Thymus (tissue), 11 donors: ENCODE data around the gene METTL5. TPM values are rescaled to one million over a fixed set of nuclear protein-coding genes. Genes with fewer than 3 reads are reported as not detected.

Experiments used
- DNase-seq, 9 donors: peaks; one replicate each; pipeline ENCODE4 v3.0.0-alpha.2; 2013; ENCODE audit warnings: low spot score in 9 of 9, low read depth in 6 of 9, missing footprints in 1 of 9
- H3K27ac ChIP-seq, 2 donors: one replicate each; pipeline ENCODE4 v1.5.1; 2013; ENCODE audit warnings: control low read depth in 1 of 2, low read depth in 1 of 2, low read length in 1 of 2, mild to moderate bottlenecking in 1 of 2, moderate library complexity in 1 of 2
- H3K27me3 ChIP-seq, 2 donors: one replicate each; pipeline ENCODE4 v1.5.1; 2013; ENCODE audit warnings: low read length in 1 of 2; ENCODE audit not compliant: control insufficient read depth in 2 of 2, insufficient read depth in 1 of 2
- H3K36me3 ChIP-seq, 2 donors: one replicate each; pipeline ENCODE4 v1.5.1; 2013; ENCODE audit warnings: low read length in 1 of 2, mild to moderate bottlenecking in 1 of 2, moderate library complexity in 1 of 2; ENCODE audit not compliant: control insufficient read depth in 2 of 2, insufficient read depth in 2 of 2
- H3K4me1 ChIP-seq, 2 donors: one replicate each; pipeline ENCODE4 v1.5.1; 2013; ENCODE audit warnings: low read length in 2 of 2; ENCODE audit not compliant: control insufficient read depth in 2 of 2, insufficient read depth in 2 of 2
- H3K4me3 ChIP-seq, 2 donors: one replicate each; pipeline ENCODE4 v1.5.1; 2013; ENCODE audit warnings: low read length in 2 of 2, control low read depth in 1 of 2, mild to moderate bottlenecking in 1 of 2
- H3K9me3 ChIP-seq, 2 donors: one replicate each; pipeline ENCODE4 v1.5.1; 2013; ENCODE audit warnings: low read length in 1 of 2, mild to moderate bottlenecking in 1 of 2; ENCODE audit not compliant: control insufficient read depth in 2 of 2, insufficient read depth in 1 of 2
- WGBS: extraction: QIAGEN DNeasy Blood & Tissue Kit; methylation state at CpG from one replicate; pipeline ENCODE4 v1.1.7; 2013; 5-methylcytosine and 5-hydroxymethylcytosine counted together
- polyA plus RNA-seq: library from polyadenylated mRNA; stranded (reverse); fragments of 200-250 nt; gene quantifications from one replicate; pipeline ENCODE4 v1.2.3, GENCODE V29; 2013
- total RNA-seq: library from RNA; stranded (reverse); fragments of 120-200 nt; gene quantifications from one replicate; pipeline ENCODE4 v1.2.4, GENCODE V29; 2013
- donor health status: healthy.

Gene METTL5
- total and polyA plus RNA-seq, 2 donors, result 42.8 to 61.3 TPM

- Histone ChIP-seq H3K27ac (no peak overlapping the region), H3K4me1 (no peaks in the 10 kb centered on the region), H3K9me3 (no peaks in the 10 kb centered on the region), H3K27me3 (no peaks in the 10 kb centered on the region), H3K36me3 (peaks cover 21 to 78% of the 10 kb centered on the region in 2 donors), H3K4me3 (no peak overlapping the region)
- DNase-seq, result no peak
Observed at GRCh38 chr2:169806586-169806985, 18.1 kb downstream of the METTL5 start.

- Histone ChIP-seq H3K27ac (no peak overlapping the region), H3K36me3 (peaks cover 19 to 53% of the 10 kb centered on the region in 2 donors), H3K4me1 (peaks cover 0 to 5% of the 10 kb centered on the region in 2 donors), H3K4me3 (no peak overlapping the region), H3K9me3 (no peaks in the 10 kb centered on the region), H3K27me3 (no peaks in the 10 kb centered on the region)
- DNase-seq, result no peak
- WGBS, result 97% methylated on average over 9 of the region's 9 CpGs
Observed at GRCh38 chr2:169803480-169803879, 21.2 kb downstream of the METTL5 start.

GRCh38 chr2:169798718-169799592 is 25.8 kb downstream of the METTL5 start, which contains the start of gene SSB:
TSS of gene SSB (plus strand) at chr2:169798871. CDS start at chr2:169800961, 2,090 bp downstream.
- under 1% methylated on average over 67 of the region's 67 CpGs for WGBS
- DNase-seq, result peak; percentile 71 to 93 (median 82)
- peaks cover 0 to 5% of the 10 kb centered on the region in 2 donors for H3K4me1 ChIP-seq

GRCh38 chr2:169798397-169798717 is 26.3 kb downstream of the METTL5 start:
- DNase-seq, result no peak
- H3K36me3 ChIP-seq, result peaks cover 6 to 8% of the 10 kb centered on the region in 2 donors
- peak overlapping the region; percentile 79 to 85 for H3K27ac ChIP-seq
- no peaks in the 10 kb centered on the region for H3K27me3 ChIP-seq
- H3K4me3 ChIP-seq, result peak overlapping the region; percentile 60 to 82
- no peaks in the 10 kb centered on the region for H3K9me3 ChIP-seq
- WGBS, result 17% methylated on average over 4 of the region's 4 CpGs
- H3K4me1 ChIP-seq, result peaks cover 0 to 5% of the 10 kb centered on the region in 2 donors

More at GRCh38 chr2:169798718-169799592, 25.8 kb downstream of the METTL5 start, which contains the start of gene SSB:
- H3K27ac ChIP-seq, result peak within 1 kb of the TSS; percentile 79 to 85
- no peaks in the 10 kb centered on the region for H3K9me3 ChIP-seq
- peak within 1 kb of the TSS; percentile 60 to 82 for H3K4me3 ChIP-seq
- H3K36me3 ChIP-seq, result peaks cover 6 to 14% of the 10 kb centered on the region in 2 donors
- H3K27me3 ChIP-seq, result no peaks in the 10 kb centered on the region

GRCh38 chr2:169797601-169798000 is 27.1 kb downstream of the METTL5 start:
- Histone ChIP-seq H3K27ac (no peak overlapping the region), H3K4me1 (peaks cover 0 to 5% of the 10 kb centered on the region in 2 donors), H3K4me3 (no peak overlapping the region), H3K9me3 (no peaks in the 10 kb centered on the region), H3K36me3 (peaks cover 6 to 7% of the 10 kb centered on the region in 2 donors), H3K27me3 (no peaks in the 10 kb centered on the region)
- no peak for DNase-seq
- 95% methylated on average over 5 of the region's 5 CpGs for WGBS

GRCh38 chr2:169796441-169796840 is 28.3 kb downstream of the METTL5 start:
- no peak for DNase-seq
- no peak overlapping the region for H3K4me3 ChIP-seq

GRCh38 chr2:169795181-169795580 is 29.5 kb downstream of the METTL5 start:
- Histone ChIP-seq H3K4me3 (no peak overlapping the region), H3K9me3 (no peaks in the 10 kb centered on the region), H3K27me3 (no peaks in the 10 kb centered on the region), H3K27ac (no peak overlapping the region), H3K36me3 (no peaks in the 10 kb centered on the region), H3K4me1 (peaks cover 0 to 5% of the 10 kb centered on the region in 2 donors)
- WGBS, result 96% methylated on average over 2 of the region's 2 CpGs
- no peak for DNase-seq

More at GRCh38 chr2:169796441-169796840, 28.3 kb downstream of the METTL5 start:
- H3K27me3 ChIP-seq, result no peaks in the 10 kb centered on the region
- no peak overlapping the region for H3K27ac ChIP-seq
- 95% methylated on average over 6 of the region's 6 CpGs for WGBS
- H3K4me1 ChIP-seq, result peaks cover 0 to 5% of the 10 kb centered on the region in 2 donors
- no peaks in the 10 kb centered on the region for H3K9me3 ChIP-seq
- peaks cover 0 to under 1% of the 10 kb centered on the region in 2 donors for H3K36me3 ChIP-seq

- H3K4me1 ChIP-seq, result no peaks in the 10 kb centered on the region
- over 99% methylated on average over 5 of the region's 5 CpGs for WGBS
- H3K4me3 ChIP-seq, result no peak overlapping the region
- no peak for DNase-seq
- peaks cover 0 to 6% of the 10 kb centered on the region in 2 donors for H3K27me3 ChIP-seq
- H3K36me3 ChIP-seq, result no peaks in the 10 kb centered on the region
- no peaks in the 10 kb centered on the region for H3K9me3 ChIP-seq
- no peak overlapping the region for H3K27ac ChIP-seq
Observed at GRCh38 chr2:169790581-169790980, 34.1 kb downstream of the METTL5 start.

GRCh38 chr2:169782513-169782912 is 42.2 kb downstream of the METTL5 start:
- H3K9me3 ChIP-seq, result no peaks in the 10 kb centered on the region
- H3K27ac ChIP-seq, result no peak overlapping the region
- H3K4me3 ChIP-seq, result no peak overlapping the region
- DNase-seq, result no peak
- H3K36me3 ChIP-seq, result no peaks in the 10 kb centered on the region
- no peaks in the 10 kb centered on the region for H3K4me1 ChIP-seq
- H3K27me3 ChIP-seq, result no peaks in the 10 kb centered on the region
- 99% methylated on average over 1 of the region's 1 CpG for WGBS
